ENCODE data around the gene SLC27A6.

Gene SLC27A6

GRCh38 chr5:129069292-129069691 lies 104.0 kb downstream of the SLC27A6 start:
- DNase-seq: no peak

- DNase-seq: no peak
Observed at GRCh38 chr5:129073111-129073510, 107.8 kb downstream of the SLC27A6 start.

- DNase-seq: no peak
Observed at GRCh38 chr5:129074903-129075302, 109.6 kb downstream of the SLC27A6 start.

GRCh38 chr5:129077433-129078075 lies 112.3 kb downstream of the SLC27A6 start:
- no peak for DNase-seq

- no peak for DNase-seq
Observed at GRCh38 chr5:129078247-129078646, 113.0 kb downstream of the SLC27A6 start.

GRCh38 chr5:129078660-129079059 lies 113.4 kb downstream of the SLC27A6 start:
- no peak for DNase-seq

- no peak for DNase-seq
Observed at GRCh38 chr5:129079496-129079895, 114.2 kb downstream of the SLC27A6 start.

GRCh38 chr5:129080766-129081165 lies 115.5 kb downstream of the SLC27A6 start:
- DNase-seq: no peak

- no peak for DNase-seq
Observed at GRCh38 chr5:129082225-129083136, 117.2 kb downstream of the SLC27A6 start.
